OCI-LY1 (cell line): Measurements from ENCODE around the gene NKX2-2.

Experiments
- EZH2 ChIP-seq: fragments of 200-600 bp; sonication (generic), shearing (Covaris generic); IDR thresholded peaks from 2 replicates; pipeline ENCODE4 v1.8.0; 2017; ENCODE audit warnings: borderline replicate concordance, mixed run types, mild to moderate bottlenecking, antibody characterized with exemption, low read length, moderate library complexity, mixed read lengths
- TF ChIP-seq, protein P1 (sequence below): fragments of 200-600 bp; sonication (generic), shearing (Covaris generic); IDR thresholded peaks from 2 replicates; pipeline ENCODE4 v1.5.1; 2017; ENCODE audit warnings: mild to moderate bottlenecking, antibody characterized with exemption, low read length, moderate library complexity, mixed read lengths

DNA sequence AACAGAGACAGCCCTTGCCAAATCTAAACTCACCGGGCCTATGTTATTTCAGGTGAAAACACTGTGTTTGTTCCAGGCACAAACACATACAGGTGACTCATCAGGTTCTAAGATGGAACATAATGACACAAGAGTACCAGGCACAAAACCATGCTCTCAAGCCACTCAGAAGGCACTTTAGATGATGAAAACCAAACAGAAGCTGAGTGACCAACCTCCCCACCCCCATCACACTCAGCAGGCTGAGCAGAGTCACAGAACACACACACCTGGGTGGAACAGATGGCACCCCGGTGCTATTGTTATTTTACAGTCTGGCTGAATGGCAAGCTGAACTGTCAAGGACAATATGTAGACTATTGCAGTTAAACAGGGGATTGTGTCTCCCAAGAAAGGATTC, 20.6 kb upstream of the NKX2-2 start:
- no peak for TF ChIP-seq EZH2
- TF ChIP-seq, protein P1, sequence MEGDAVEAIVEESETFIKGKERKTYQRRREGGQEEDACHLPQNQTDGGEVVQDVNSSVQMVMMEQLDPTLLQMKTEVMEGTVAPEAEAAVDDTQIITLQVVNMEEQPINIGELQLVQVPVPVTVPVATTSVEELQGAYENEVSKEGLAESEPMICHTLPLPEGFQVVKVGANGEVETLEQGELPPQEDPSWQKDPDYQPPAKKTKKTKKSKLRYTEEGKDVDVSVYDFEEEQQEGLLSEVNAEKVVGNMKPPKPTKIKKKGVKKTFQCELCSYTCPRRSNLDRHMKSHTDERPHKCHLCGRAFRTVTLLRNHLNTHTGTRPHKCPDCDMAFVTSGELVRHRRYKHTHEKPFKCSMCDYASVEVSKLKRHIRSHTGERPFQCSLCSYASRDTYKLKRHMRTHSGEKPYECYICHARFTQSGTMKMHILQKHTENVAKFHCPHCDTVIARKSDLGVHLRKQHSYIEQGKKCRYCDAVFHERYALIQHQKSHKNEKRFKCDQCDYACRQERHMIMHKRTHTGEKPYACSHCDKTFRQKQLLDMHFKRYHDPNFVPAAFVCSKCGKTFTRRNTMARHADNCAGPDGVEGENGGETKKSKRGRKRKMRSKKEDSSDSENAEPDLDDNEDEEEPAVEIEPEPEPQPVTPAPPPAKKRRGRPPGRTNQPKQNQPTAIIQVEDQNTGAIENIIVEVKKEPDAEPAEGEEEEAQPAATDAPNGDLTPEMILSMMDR: no peak
